Panc1 (cell line): ENCODE measurements around the gene WDR90.

ENCODE experiments used
- TCF7L2 ChIP-seq: IDR thresholded peaks from 2 replicates; pipeline ENCODE4 v1.6.1; 2011; ENCODE audit warnings: mild to moderate bottlenecking, low read depth, low read length, inconsistent platforms
- TF ChIP-seq, protein P1 (sequence below): fragments of 450-650 bp; IDR thresholded peaks from 2 replicates; pipeline ENCODE4 v1.5.1; 2017; ENCODE audit warnings: mild to moderate bottlenecking
- TF ChIP-seq, protein P2 (sequence below), 2 experiments: IDR thresholded peaks; 2 replicates each; pipeline ENCODE4 v1.6.1; 2011 to 2012; ENCODE audit warnings: low read depth in 2 of 2, control low read depth in 1 of 2, low read length in 1 of 2, mild to moderate bottlenecking in 1 of 2, moderate library complexity in 1 of 2; ENCODE audit not compliant: insufficient read depth in 1 of 2

DNA sequence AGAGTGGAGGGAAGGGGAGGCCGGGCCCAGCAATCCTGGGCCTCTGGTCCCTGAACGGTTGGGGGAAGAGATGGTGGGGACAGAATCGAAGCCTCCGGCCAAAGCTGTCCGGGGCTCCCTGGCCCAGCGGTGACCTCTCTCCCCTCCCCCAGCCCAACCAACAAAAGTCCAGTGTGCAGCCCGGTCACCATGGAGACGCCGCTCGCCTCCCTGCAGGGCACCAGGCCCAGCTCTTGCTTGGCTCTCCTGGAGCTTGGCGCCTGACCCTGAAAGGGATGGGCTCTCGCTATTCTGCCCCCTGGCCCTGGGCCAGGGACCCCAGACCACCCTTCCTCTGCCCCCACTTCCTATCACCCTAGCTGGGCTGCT, 67.0 kb downstream of the WDR90 start:
- TF ChIP-seq, protein P1, sequence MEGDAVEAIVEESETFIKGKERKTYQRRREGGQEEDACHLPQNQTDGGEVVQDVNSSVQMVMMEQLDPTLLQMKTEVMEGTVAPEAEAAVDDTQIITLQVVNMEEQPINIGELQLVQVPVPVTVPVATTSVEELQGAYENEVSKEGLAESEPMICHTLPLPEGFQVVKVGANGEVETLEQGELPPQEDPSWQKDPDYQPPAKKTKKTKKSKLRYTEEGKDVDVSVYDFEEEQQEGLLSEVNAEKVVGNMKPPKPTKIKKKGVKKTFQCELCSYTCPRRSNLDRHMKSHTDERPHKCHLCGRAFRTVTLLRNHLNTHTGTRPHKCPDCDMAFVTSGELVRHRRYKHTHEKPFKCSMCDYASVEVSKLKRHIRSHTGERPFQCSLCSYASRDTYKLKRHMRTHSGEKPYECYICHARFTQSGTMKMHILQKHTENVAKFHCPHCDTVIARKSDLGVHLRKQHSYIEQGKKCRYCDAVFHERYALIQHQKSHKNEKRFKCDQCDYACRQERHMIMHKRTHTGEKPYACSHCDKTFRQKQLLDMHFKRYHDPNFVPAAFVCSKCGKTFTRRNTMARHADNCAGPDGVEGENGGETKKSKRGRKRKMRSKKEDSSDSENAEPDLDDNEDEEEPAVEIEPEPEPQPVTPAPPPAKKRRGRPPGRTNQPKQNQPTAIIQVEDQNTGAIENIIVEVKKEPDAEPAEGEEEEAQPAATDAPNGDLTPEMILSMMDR: no peak
- TF ChIP-seq, protein P2, sequence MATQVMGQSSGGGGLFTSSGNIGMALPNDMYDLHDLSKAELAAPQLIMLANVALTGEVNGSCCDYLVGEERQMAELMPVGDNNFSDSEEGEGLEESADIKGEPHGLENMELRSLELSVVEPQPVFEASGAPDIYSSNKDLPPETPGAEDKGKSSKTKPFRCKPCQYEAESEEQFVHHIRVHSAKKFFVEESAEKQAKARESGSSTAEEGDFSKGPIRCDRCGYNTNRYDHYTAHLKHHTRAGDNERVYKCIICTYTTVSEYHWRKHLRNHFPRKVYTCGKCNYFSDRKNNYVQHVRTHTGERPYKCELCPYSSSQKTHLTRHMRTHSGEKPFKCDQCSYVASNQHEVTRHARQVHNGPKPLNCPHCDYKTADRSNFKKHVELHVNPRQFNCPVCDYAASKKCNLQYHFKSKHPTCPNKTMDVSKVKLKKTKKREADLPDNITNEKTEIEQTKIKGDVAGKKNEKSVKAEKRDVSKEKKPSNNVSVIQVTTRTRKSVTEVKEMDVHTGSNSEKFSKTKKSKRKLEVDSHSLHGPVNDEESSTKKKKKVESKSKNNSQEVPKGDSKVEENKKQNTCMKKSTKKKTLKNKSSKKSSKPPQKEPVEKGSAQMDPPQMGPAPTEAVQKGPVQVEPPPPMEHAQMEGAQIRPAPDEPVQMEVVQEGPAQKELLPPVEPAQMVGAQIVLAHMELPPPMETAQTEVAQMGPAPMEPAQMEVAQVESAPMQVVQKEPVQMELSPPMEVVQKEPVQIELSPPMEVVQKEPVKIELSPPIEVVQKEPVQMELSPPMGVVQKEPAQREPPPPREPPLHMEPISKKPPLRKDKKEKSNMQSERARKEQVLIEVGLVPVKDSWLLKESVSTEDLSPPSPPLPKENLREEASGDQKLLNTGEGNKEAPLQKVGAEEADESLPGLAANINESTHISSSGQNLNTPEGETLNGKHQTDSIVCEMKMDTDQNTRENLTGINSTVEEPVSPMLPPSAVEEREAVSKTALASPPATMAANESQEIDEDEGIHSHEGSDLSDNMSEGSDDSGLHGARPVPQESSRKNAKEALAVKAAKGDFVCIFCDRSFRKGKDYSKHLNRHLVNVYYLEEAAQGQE (IDR thresholded peaks at IDR 0.05; ENCODE audit: insufficient read depth in 1 of 2, low read depth in 2 of 2, low read length in 1 of 2): no peak
- no peak for TF ChIP-seq TCF7L2
